C4-2B (cell line): ENCODE data around the gene HOXA5.

Experiments used
- CTCF ChIP-seq: fragments of 450-650 bp; conservative IDR thresholded peaks from 2 replicates; pipeline ENCODE4 v1.5.1; 2017; ENCODE audit warnings: mild to moderate bottlenecking
- ZFX ChIP-seq: fragments of 450-650 bp; IDR thresholded peaks from 2 replicates; pipeline ENCODE4 v1.6.1; 2017

- no peak for TF ChIP-seq CTCF
- TF ChIP-seq ZFX = no peak
Observed at GRCh38 chr7:27152816-27153442, 9.4 kb upstream of the HOXA5 start.
